ENCODE measurements around the gene PPP1R13L.

The PPP1R13L gene

GRCh38 chr19:45424191-45425058, 19.6 kb upstream of the PPP1R13L start:
- peak overlapping the region; percentile 100 for H3K27ac ChIP-seq
- TF ChIP-seq ZFX (IDR thresholded peaks at IDR 0.05; ENCODE audit: borderline replicate concordance) (no peak), CTCF (IDR thresholded peaks at IDR 0.05) (no peak)

- TF ChIP-seq CTCF (IDR thresholded peaks at IDR 0.05) = no peak
- no peak for TF ChIP-seq ZFX (IDR thresholded peaks at IDR 0.05; ENCODE audit: borderline replicate concordance)
- peak within 1 kb of the TSS; percentile 100 for H3K27ac ChIP-seq
These were observed 18.8 kb upstream of the PPP1R13L start, which contains the start of gene ERCC1 for GRCh38 chr19:45423589-45424190. Gene ERCC1, minus strand, starts transcription at chr19:45423917. Its CDS starts 543 bp downstream, at chr19:45423374.

- TF ChIP-seq ZFX (IDR thresholded peaks at IDR 0.05; ENCODE audit: borderline replicate concordance) (no peak), CTCF (IDR thresholded peaks at IDR 0.05) (no peak)
- H3K27ac ChIP-seq = peak overlapping the region; percentile 100
These were observed 18.2 kb upstream of the PPP1R13L start for GRCh38 chr19:45423033-45423588.

GRCh38 chr19:45421947-45422498, 17.2 kb upstream of the PPP1R13L start:
- TF ChIP-seq ZFX (IDR thresholded peaks at IDR 0.05; ENCODE audit: borderline replicate concordance) = no peak
- TF ChIP-seq CTCF (IDR thresholded peaks at IDR 0.05) = no peak
- H3K27ac ChIP-seq = peak overlapping the region; percentile 100

GRCh38 chr19:45420871-45421270, 16.0 kb upstream of the PPP1R13L start:
- H3K27ac ChIP-seq = no peak overlapping the region

GRCh38 chr19:45420356-45420755, 15.5 kb upstream of the PPP1R13L start:
- TF ChIP-seq ZFX (IDR thresholded peaks at IDR 0.05; ENCODE audit: borderline replicate concordance) (no peak), CTCF (IDR thresholded peaks at IDR 0.05) (no peak)
- H3K27ac ChIP-seq = no peak overlapping the region

More at GRCh38 chr19:45420871-45421270, 16.0 kb upstream of the PPP1R13L start:
- TF ChIP-seq CTCF (IDR thresholded peaks at IDR 0.05) (no peak), ZFX (IDR thresholded peaks at IDR 0.05; ENCODE audit: borderline replicate concordance) (no peak)

Measured in 22Rv1 (cell line).